ENCODE results near the gene SH3YL1. TPM values are rescaled to one million over a fixed set of nuclear protein-coding genes. Genes with fewer than 3 reads are reported as not detected.

SH3YL1 gene
- polyA plus RNA-seq, 2 of the 4 experiments (the other 2 are of a cell fraction) = 12.8 to 23.9 TPM

DNA sequence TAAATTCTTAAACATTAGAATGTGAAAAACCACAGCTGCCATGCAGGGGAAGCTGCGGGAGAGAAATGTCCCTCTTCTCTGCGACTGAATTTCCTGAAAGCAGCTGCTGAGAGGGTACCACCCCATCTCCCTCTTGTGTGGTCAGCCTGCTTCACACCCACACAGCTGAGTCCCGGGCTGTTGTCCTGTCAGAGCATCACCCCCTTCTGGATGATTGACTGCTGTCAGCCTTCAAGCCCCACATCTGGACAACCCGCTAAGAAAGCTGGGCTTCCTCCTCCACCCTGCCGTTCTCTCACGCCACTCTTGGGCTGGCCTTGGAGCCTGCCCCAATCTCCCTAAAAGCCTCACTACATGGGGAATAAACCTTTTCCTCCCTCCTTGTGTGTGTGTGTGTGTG is 26.0 kb downstream of the SH3YL1 start:
- WGBS (ENCODE audit: missing lambda C conversion rate) = 80% methylated on average over 6 of the region's 6 CpGs
- H3K27ac ChIP-seq = no peak overlapping the region
- TF ChIP-seq RARB (CRISPR knock-in tag; IDR thresholded peaks at IDR 0.05) (no peak), HOXA7 (CRISPR knock-in tag; IDR thresholded peaks at IDR 0.05) (no peak), TP53 (CRISPR knock-in tag; IDR thresholded peaks at IDR 0.05) (no peak), RFX5 (IDR thresholded peaks at IDR 0.05) (no peak), EHF (CRISPR knock-in tag; IDR thresholded peaks at IDR 0.05) (no peak), ZC3H11A (IDR thresholded peaks at IDR 0.05) (no peak), CBX2 (IDR thresholded peaks at IDR 0.05; ENCODE audit: borderline replicate concordance, low read depth) (no peak), FOXS1 (CRISPR knock-in tag; IDR thresholded peaks at IDR 0.05) (no peak), KDM5A (IDR thresholded peaks at IDR 0.05) (no peak), MAZ (IDR thresholded peaks at IDR 0.05; ENCODE audit: borderline replicate concordance, low read depth, low read length) (no peak), NPAS2 (CRISPR knock-in tag; IDR thresholded peaks at IDR 0.05; ENCODE audit: borderline replicate concordance) (no peak)
- TF ChIP-seq, protein P1, sequence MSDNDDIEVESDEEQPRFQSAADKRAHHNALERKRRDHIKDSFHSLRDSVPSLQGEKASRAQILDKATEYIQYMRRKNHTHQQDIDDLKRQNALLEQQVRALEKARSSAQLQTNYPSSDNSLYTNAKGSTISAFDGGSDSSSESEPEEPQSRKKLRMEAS (IDR thresholded peaks at IDR 0.05) = no peak
- TF ChIP-seq, protein P2, sequence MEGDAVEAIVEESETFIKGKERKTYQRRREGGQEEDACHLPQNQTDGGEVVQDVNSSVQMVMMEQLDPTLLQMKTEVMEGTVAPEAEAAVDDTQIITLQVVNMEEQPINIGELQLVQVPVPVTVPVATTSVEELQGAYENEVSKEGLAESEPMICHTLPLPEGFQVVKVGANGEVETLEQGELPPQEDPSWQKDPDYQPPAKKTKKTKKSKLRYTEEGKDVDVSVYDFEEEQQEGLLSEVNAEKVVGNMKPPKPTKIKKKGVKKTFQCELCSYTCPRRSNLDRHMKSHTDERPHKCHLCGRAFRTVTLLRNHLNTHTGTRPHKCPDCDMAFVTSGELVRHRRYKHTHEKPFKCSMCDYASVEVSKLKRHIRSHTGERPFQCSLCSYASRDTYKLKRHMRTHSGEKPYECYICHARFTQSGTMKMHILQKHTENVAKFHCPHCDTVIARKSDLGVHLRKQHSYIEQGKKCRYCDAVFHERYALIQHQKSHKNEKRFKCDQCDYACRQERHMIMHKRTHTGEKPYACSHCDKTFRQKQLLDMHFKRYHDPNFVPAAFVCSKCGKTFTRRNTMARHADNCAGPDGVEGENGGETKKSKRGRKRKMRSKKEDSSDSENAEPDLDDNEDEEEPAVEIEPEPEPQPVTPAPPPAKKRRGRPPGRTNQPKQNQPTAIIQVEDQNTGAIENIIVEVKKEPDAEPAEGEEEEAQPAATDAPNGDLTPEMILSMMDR (IDR thresholded peaks at IDR 0.05) = no peak
- TF ChIP-seq, protein P3, sequence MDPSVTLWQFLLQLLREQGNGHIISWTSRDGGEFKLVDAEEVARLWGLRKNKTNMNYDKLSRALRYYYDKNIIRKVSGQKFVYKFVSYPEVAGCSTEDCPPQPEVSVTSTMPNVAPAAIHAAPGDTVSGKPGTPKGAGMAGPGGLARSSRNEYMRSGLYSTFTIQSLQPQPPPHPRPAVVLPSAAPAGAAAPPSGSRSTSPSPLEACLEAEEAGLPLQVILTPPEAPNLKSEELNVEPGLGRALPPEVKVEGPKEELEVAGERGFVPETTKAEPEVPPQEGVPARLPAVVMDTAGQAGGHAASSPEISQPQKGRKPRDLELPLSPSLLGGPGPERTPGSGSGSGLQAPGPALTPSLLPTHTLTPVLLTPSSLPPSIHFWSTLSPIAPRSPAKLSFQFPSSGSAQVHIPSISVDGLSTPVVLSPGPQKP (IDR thresholded peaks at IDR 0.05; ENCODE audit: low read depth, low read length) = no peak
- ChIA-PET POLR2A (no interaction called here), CTCF (interaction anchor here (1.3 to 2.2 kb wide), 2 partner anchors 9 to 19 kb away, joined by 4 to 13 read pairs; no protein-coding TSS in a partner anchor)
- no peak for ATAC-seq
- H3K4me1 ChIP-seq = no peaks in the 10 kb centered on the region
- H3K9me3 ChIP-seq = 0 out of 3 replicates have a peak, but pooled peaks cover 2% of the 10 kb centered on the region
- no peak overlapping the region for H3K4me3 ChIP-seq
- no peak for DNase-seq (ENCODE audit: low read depth in 1 of 2, low spot score in 1 of 2)
- no peak overlapping the region for H3K4me2 ChIP-seq
- no peak for FAIRE-seq

DNA sequence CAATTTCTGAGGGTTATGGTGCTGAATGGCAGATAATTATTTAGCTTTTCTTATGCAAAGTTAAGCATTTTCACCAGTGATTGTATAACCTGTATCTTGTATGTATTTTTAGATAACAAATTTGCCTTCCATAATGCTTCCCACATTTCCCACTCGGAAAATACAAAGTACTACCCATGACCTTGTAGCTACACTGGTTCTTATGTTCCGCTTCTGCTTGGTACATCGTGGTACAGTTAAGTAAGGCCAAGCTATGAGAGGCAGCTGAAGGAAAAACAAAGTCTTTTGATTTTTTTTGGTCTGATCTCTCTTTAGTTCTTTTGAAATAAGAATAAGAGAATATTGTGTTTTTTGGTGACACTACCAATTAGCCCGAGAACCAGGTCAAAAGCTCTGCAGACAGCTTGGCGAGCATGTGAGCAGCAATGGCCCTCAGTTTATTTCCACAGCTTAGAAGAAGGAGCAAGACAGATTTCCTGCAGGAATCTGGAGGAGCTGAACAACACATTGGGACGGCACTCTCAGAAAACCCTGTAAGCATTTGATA is 26.8 kb downstream of the SH3YL1 start:
- 80% methylated on average over 6 of the region's 6 CpGs for whole genome bisulfite sequencing (ENCODE audit: missing lambda C conversion rate)
- no peaks in the 10 kb centered on the region for H3K9me3 ChIP-seq
- H3K4me3 ChIP-seq = no peak overlapping the region
- FAIRE-seq (no peak), DNase-seq (ENCODE audit: low read depth in 1 of 2, low spot score in 1 of 2) (no peak), ATAC-seq (no peak)
- H3K27ac ChIP-seq = no peak overlapping the region
- no peak for TF ChIP-seq RAD21 (conservative IDR thresholded peaks at IDR 0.05 in 1 of 2, IDR thresholded peaks at IDR 0.05 in 1 of 2)
- TF ChIP-seq CBX2 (IDR thresholded peaks at IDR 0.05; ENCODE audit: borderline replicate concordance, low read depth) = no peak
- TF ChIP-seq FOSL2 (IDR thresholded peaks at IDR 0.05) = no peak
- no peak for TF ChIP-seq FOSL2 (CRISPR knock-in tag; IDR thresholded peaks at IDR 0.05)
- ChIA-PET CTCF (interaction anchor here (0.7 to 2.2 kb wide), 4 partner anchors 8 to 54 kb away, joined by 3 to 13 read pairs (median 4); no protein-coding TSS in a partner anchor), POLR2A (no interaction called here)
- no peak overlapping the region for H3K4me2 ChIP-seq
- no peaks in the 10 kb centered on the region for H3K4me1 ChIP-seq

DNA sequence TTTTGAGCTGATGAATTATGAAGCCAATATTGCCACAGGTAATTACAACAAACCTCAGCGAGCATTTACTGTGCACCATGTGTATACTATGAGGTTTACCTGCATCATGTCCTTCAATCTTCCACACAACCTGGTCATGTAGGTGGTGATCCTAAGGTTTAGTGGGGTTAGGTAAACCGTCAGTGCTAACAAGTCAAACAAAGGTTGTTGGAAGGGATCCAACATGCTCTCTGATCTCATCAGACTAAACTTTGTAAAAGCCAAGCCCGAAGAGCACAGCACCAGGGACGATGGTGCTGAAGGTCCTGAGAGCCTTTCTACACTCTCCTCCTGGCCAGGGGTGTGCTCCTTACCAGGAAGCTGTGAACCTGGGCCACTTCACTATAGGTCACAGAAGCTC is 29.4 kb downstream of the SH3YL1 start:
- POLR2A ChIA-PET = no interaction called here
- WGBS (ENCODE audit: missing lambda C conversion rate) = 53% methylated on average over 4 of the region's 4 CpGs
- ATAC-seq = no peak
- Histone ChIP-seq H3K27ac (no peak overlapping the region), H3K4me3 (no peak overlapping the region), H3K4me2 (no peak overlapping the region), H3K9me3 (no peaks in the 10 kb centered on the region), H3K4me1 (no peaks in the 10 kb centered on the region)
- no peak for DNase-seq (ENCODE audit: low read depth in 1 of 2, low spot score in 1 of 2)
- CTCF ChIA-PET = interaction anchor here (2.0 kb wide), 1 partner anchor 16 kb away, joined by 4 read pairs; no protein-coding TSS in a partner anchor
- FAIRE-seq = no peak
- TF ChIP-seq NR3C1 (IDR thresholded peaks at IDR 0.05) = no peak
- TF ChIP-seq, protein P4, sequence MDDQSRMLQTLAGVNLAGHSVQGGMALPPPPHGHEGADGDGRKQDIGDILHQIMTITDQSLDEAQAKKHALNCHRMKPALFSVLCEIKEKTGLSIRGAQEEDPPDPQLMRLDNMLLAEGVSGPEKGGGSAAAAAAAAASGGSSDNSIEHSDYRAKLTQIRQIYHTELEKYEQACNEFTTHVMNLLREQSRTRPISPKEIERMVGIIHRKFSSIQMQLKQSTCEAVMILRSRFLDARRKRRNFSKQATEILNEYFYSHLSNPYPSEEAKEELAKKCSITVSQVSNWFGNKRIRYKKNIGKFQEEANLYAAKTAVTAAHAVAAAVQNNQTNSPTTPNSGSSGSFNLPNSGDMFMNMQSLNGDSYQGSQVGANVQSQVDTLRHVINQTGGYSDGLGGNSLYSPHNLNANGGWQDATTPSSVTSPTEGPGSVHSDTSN (IDR thresholded peaks at IDR 0.05) = no peak
- TF ChIP-seq FOXS1 (CRISPR knock-in tag; IDR thresholded peaks at IDR 0.05) = no peak
- TF ChIP-seq HOXB5 (CRISPR knock-in tag; IDR thresholded peaks at IDR 0.05) = no peak
- no peak for TF ChIP-seq NFE2L2 (conservative IDR thresholded peaks at IDR 0.05; ENCODE audit: low read length)
- TF ChIP-seq, protein P3 (IDR thresholded peaks at IDR 0.05; ENCODE audit: low read depth, low read length) = no peak
- no peak for TF ChIP-seq KDM5A (IDR thresholded peaks at IDR 0.05)
- TF ChIP-seq MYC (IDR thresholded peaks at IDR 0.05; ENCODE audit: borderline replicate concordance, low read length) = no peak
- TF ChIP-seq NPAS2 (CRISPR knock-in tag; IDR thresholded peaks at IDR 0.05; ENCODE audit: borderline replicate concordance) = no peak
- TF ChIP-seq, protein P5, sequence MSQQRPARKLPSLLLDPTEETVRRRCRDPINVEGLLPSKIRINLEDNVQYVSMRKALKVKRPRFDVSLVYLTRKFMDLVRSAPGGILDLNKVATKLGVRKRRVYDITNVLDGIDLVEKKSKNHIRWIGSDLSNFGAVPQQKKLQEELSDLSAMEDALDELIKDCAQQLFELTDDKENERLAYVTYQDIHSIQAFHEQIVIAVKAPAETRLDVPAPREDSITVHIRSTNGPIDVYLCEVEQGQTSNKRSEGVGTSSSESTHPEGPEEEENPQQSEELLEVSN (IDR thresholded peaks at IDR 0.05; ENCODE audit: borderline replicate concordance, low read depth) = no peak
- TF ChIP-seq ZNF302 (CRISPR knock-in tag; IDR thresholded peaks at IDR 0.05) = no peak
- TF ChIP-seq GATA3 (IDR thresholded peaks at IDR 0.05; ENCODE audit: borderline replicate concordance) = no peak
- TF ChIP-seq MAFK (IDR thresholded peaks at IDR 0.05; ENCODE audit: partially characterized antibody) = no peak
- no peak for TF ChIP-seq ZFP36 (IDR thresholded peaks at IDR 0.05; ENCODE audit: borderline replicate concordance, partially characterized antibody)
